B cell (primary cell): Measurements from ENCODE around the gene TCP11L2. TPM values are rescaled to one million over a fixed set of nuclear protein-coding genes. Genes with fewer than 3 reads are reported as not detected.

Experiments
- ATAC-seq: fragments of 200-7000 bp; cut with Tn5 transposase; one replicate; pipeline ENCODE4 v1.10.0; 2021; ENCODE audit warnings: low read depth, mild to moderate bottlenecking, moderate number of reproducible peaks, moderate library complexity
- CTCF ChIA-PET: fragments of 350-600 bp; sonication (Branson Sonifier 250); formaldehyde crosslinking; loops from one replicate; lab custom pipeline; 2021; ENCODE audit warnings: antibody characterized with exemption, inconsistent platforms; lab: Charles Lee
- POLR2A ChIA-PET: fragments of 350-600 bp; sonication (Branson Sonifier 250); formaldehyde crosslinking; loops from one replicate; lab custom pipeline; 2021; ENCODE audit warnings: antibody characterized with exemption; lab: Charles Lee
- DNase-seq: peaks from one replicate; pipeline ENCODE4 v3.0.0; 2013
- H2AFZ ChIP-seq: 2 replicates; pipeline ENCODE4 v1.6.1; 2012; ENCODE audit warnings: mild to moderate bottlenecking, low read depth, low read length; ENCODE audit not compliant: insufficient read depth, poor library complexity, severe bottlenecking
- H3K27ac ChIP-seq, 2 donors: 1 replicate in 1 of 2; 2 replicates in 1 of 2; pipeline ENCODE4 v1.5.1; 2012 to 2013; ENCODE audit warnings: low read length in 2 of 2, mild to moderate bottlenecking in 2 of 2, moderate library complexity in 1 of 2
- H3K27me3 ChIP-seq, 4 experiments: fragments of 200-600 bp in 1 of 4; sonication (generic) in 1 of 4; replicated peaks in 1 of 4; 1 replicate in 2 of 4; 2 replicates in 2 of 4; pipeline versions ENCODE4 v1.6.1 to v1.7.0; 2013 to 2016; ENCODE audit warnings: low read length in 3 of 4, mild to moderate bottlenecking in 2 of 4, mixed read lengths in 1 of 4, moderate library complexity in 1 of 4; ENCODE audit not compliant: insufficient read depth in 4 of 4, control insufficient read depth in 3 of 4; ENCODE audit errors: control extremely low read depth in 1 of 4
- H3K36me3 ChIP-seq, 2 experiments: replicated peaks in 1 of 2; 1 replicate in 1 of 2; 2 replicates in 1 of 2; pipeline versions ENCODE4 v1.6.1 to v1.7.1; 2013; ENCODE audit warnings: low read length in 1 of 2; ENCODE audit not compliant: insufficient read depth in 2 of 2, control insufficient read depth in 1 of 2; ENCODE audit errors: control extremely low read depth in 1 of 2, extremely low read depth in 1 of 2
- H3K4me1 ChIP-seq, 2 donors: fragments of 200-600 bp in 1 of 2; sonication (generic) in 1 of 2; 1 replicate in 1 of 2; 2 replicates in 1 of 2; pipeline versions ENCODE4 v1.5.1 to v1.6.1; 2013 to 2017; ENCODE audit warnings: low read length in 2 of 2; ENCODE audit not compliant: control insufficient read depth in 2 of 2, insufficient read depth in 2 of 2
- H3K4me2 ChIP-seq: replicated peaks from 2 replicates; pipeline ENCODE3; 2012; ENCODE audit warnings: mild to moderate bottlenecking, low read depth, low read length; ENCODE audit not compliant: poor library complexity, severe bottlenecking
- H3K4me3 ChIP-seq, 5 experiments: fragments of 200-600 bp in 1 of 5; sonication (generic) in 1 of 5; 1 replicate in 3 of 5; 2 replicates in 2 of 5; pipeline versions ENCODE4 v1.5.1 to v1.7.0; 2011 to 2016; ENCODE audit warnings: low read length in 4 of 5, mild to moderate bottlenecking in 4 of 5, low read depth in 2 of 5, control low read depth in 1 of 5, moderate library complexity in 1 of 5; ENCODE audit not compliant: insufficient read depth in 1 of 5; ENCODE audit errors: control extremely low read depth in 1 of 5, extremely low read depth in 1 of 5
- H3K79me2 ChIP-seq: fragments of 200-600 bp; sonication (generic); one replicate; pipeline ENCODE4 v1.6.0; 2016; ENCODE audit warnings: low read length; ENCODE audit not compliant: control insufficient read depth, insufficient read depth
- H3K9ac ChIP-seq: fragments of 200-600 bp; sonication (generic); 2 replicates; pipeline ENCODE4 v1.6.1; 2017; ENCODE audit warnings: mild to moderate bottlenecking, low read length, moderate library complexity
- H3K9me3 ChIP-seq, 3 donors: one replicate each; pipeline versions ENCODE4 v1.6.1 to v1.7.1; 2013; ENCODE audit warnings: low read length in 2 of 3; ENCODE audit not compliant: control insufficient read depth in 2 of 3, insufficient read depth in 1 of 3; ENCODE audit errors: control extremely low read depth in 1 of 3
- H4K20me1 ChIP-seq: 2 replicates; pipeline ENCODE4 v1.6.0; 2012; ENCODE audit warnings: mild to moderate bottlenecking, low read length; ENCODE audit not compliant: insufficient read depth, control insufficient read depth, poor library complexity, severe bottlenecking
- H3K27ac Mint-ChIP-seq: one replicate; pipeline ENCODE4 v1.8.0; 2021; ENCODE audit warnings: mixed read lengths
- H3K27me3 Mint-ChIP-seq: one replicate; pipeline ENCODE4 v1.8.0; 2021; ENCODE audit warnings: mixed read lengths
- H3K4me1 Mint-ChIP-seq: one replicate; pipeline ENCODE4 v1.8.0; 2021; ENCODE audit warnings: mixed read lengths
- H3K4me3 Mint-ChIP-seq: one replicate; pipeline ENCODE4 v1.8.0; 2021; ENCODE audit warnings: mixed read lengths
- H3K9me3 Mint-ChIP-seq: one replicate; pipeline ENCODE4 v1.8.0; 2022; ENCODE audit warnings: mixed read lengths; ENCODE audit not compliant: insufficient read depth
- CTCF ChIP-seq: fragments of 200-600 bp; IDR thresholded peaks from one replicate; pipeline ENCODE4 v1.8.0; 2022; ENCODE audit warnings: antibody characterized with exemption, mild to moderate bottlenecking
- EZH2 ChIP-seq: IDR thresholded peaks from 2 replicates; pipeline ENCODE4 v1.6.1; 2012; ENCODE audit warnings: borderline replicate concordance, low read depth, mild to moderate bottlenecking, moderate library complexity, low read length; ENCODE audit not compliant: insufficient read depth, poor library complexity, severe bottlenecking
- WGBS: methylation state at CpG from one replicate; pipeline ENCODE4 v1.1.5; 2013; ENCODE audit warnings: missing lambda C conversion rate; ENCODE audit not compliant: insufficient coverage; 5-methylcytosine and 5-hydroxymethylcytosine counted together
- intact Hi-C: fragments of 100-400 bp; cut with micrococcal nuclease; formaldehyde crosslinking; loops from one replicate; pipeline ENCODE4 v1.10.0; 2022
- polyA plus RNA-seq: library from polyadenylated mRNA; depleted of rRNA; stranded (reverse); fragments of >200 nt; gene quantifications from 2 replicates; pipeline ENCODE4 v1.2.3, GENCODE V29; 2012
- total RNA-seq, 2 donors: library from RNA; stranded (reverse); fragments of 120-200 nt in 1 of 2; gene quantifications; 1 replicate in 1 of 2; 2 replicates in 1 of 2; pipeline versions ENCODE4 v1.2.3 to v1.2.4, GENCODE V29; 2013 to 2022

TCP11L2 gene
- total and polyA plus RNA-seq, 2 donors (not counting 1 experiment from before 2014, with no cell fraction given) = 30.4 to 306 TPM

DNA sequence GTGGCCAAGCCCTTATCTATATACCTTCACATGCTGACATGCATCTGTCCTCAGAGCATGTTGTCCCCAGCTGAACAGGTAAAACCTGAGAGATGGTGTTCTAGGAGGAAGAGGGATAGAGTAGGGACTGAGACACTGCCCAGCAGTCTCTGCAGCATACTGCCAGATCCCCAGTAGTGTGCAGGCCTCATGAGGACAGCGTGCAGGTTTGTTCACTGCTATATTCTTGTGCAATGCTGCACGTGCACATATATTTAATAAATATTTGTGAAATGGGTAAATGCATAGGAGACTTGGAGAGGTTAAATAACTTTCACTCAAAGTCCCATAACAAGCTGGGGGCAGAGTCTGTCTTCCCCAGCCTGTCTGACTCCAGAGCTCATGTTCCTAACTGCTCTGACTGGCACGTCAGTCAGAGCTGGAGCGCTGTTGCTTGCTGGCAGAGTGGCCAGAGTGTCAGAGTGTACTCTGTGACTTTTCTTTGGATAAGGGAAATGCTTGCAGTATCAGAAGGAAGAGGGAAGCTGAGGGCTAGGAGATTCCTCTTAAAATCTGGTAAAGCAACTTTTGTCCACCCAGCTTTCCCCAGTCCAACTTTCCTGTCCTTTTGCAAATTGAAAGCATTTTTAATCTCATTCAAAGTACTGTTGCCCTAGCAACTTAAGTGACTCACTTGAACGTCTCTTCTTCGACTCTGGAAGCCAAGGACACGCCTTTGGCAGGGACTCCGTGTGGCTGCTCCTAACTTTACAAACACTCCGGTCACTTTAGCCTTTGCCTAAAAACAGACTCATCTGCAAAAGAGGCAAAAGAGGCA is 40.1 kb downstream of the TCP11L2 start:
- POLR2A ChIA-PET = no interaction called here
- 94% methylated on average over 5 of the region's 9 CpGs for WGBS
- Histone ChIP-seq H4K20me1 (peaks cover 36% of the 10 kb centered on the region), H3K36me3 (peaks cover 8 to 68% of the 10 kb centered on the region in 2 experiments), H3K27me3 (no peaks in the 10 kb centered on the region), H3K4me3 (no peak overlapping the region), H2AFZ (no peak overlapping the region), H3K9ac (no peak overlapping the region), H3K79me2 (no peaks in the 10 kb centered on the region), H3K9me3 (no peaks in the 10 kb centered on the region), H3K27ac (no peak overlapping the region), H3K4me2 (no peak overlapping the region), H3K4me1 (no peaks in the 10 kb centered on the region)
- DNase-seq = no peak
- peaks cover 7% of the 10 kb centered on the region for H3K4me1 Mint-ChIP-seq
- no peak overlapping the region for H3K4me3 Mint-ChIP-seq
- CTCF ChIA-PET = interaction anchor here (1.5 kb wide), 1 partner anchor 115 kb away, joined by 5 read pairs; no protein-coding TSS in a partner anchor
- ATAC-seq = no peak
- no peaks in the 10 kb centered on the region for H3K27me3 Mint-ChIP-seq
- H3K9me3 Mint-ChIP-seq = no peaks in the 10 kb centered on the region
- intact Hi-C loops = no loop called here
- no peak for TF ChIP-seq CTCF
- TF ChIP-seq EZH2 = no peak
- no peak overlapping the region for H3K27ac Mint-ChIP-seq

GRCh38 chr12:106343214-106343528 is 40.6 kb downstream of the TCP11L2 start:
- Mint-ChIP-seq H3K27ac (no peak overlapping the region), H3K4me3 (no peak overlapping the region), H3K4me1 (peaks cover 7% of the 10 kb centered on the region), H3K9me3 (no peaks in the 10 kb centered on the region), H3K27me3 (no peaks in the 10 kb centered on the region)
- intact Hi-C loops = no loop called here
- Histone ChIP-seq H3K4me3 (no peak overlapping the region), H4K20me1 (peaks cover 31% of the 10 kb centered on the region), H3K79me2 (no peaks in the 10 kb centered on the region), H3K9ac (no peak overlapping the region), H3K4me2 (no peak overlapping the region), H3K9me3 (no peaks in the 10 kb centered on the region), H3K27ac (no peak overlapping the region), H3K27me3 (no peaks in the 10 kb centered on the region), H3K4me1 (no peaks in the 10 kb centered on the region), H3K36me3 (peaks cover 8 to 62% of the 10 kb centered on the region in 2 experiments), H2AFZ (no peak overlapping the region)
- DNase-seq (no peak), ATAC-seq (no peak)
- POLR2A ChIA-PET = no interaction called here
- CTCF ChIA-PET = no interaction called here
- TF ChIP-seq CTCF (no peak), EZH2 (no peak)
- WGBS = no CpG with 5 or more reads among the region's 2 CpGs
